Measurements from ENCODE around the gene SPRR2A.

DNA sequence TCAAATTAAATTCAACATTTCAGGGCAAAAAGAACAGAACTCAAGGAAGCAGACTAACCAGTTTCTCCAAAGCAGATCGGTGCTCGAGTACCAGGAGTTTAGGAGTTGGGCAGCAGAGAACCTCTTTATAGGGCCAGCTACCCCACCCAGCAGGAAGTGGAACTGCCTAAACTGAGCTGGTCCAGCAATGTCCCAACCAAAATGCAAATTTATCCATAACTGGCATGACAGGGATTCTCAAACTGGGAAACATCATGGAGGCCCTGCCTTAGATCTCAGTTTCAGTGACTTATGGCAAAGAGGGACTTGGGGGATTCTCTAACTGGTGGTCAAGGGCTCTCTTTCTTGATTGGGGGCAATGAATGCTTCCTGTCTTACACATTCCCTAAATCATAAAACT is 14.2 kb upstream of the SPRR2A start, which contains the start of gene SPRR2B:
- TF ChIP-seq EZH2phosphoT487 (IDR thresholded peaks at IDR 0.05; ENCODE audit: insufficient read depth, low read depth) (no peak), EZH2 (IDR thresholded peaks at IDR 0.05; ENCODE audit: insufficient read depth, poor library complexity, severe bottlenecking) (no peak)
